Measurements from ENCODE around the gene MACROD2.
"Not testable (repeated sequence)": the region's sequence is repeated elsewhere in the genome, so short reads cannot be mapped to it uniquely, and the experiment has no call there.

MACROD2 gene

DNA sequence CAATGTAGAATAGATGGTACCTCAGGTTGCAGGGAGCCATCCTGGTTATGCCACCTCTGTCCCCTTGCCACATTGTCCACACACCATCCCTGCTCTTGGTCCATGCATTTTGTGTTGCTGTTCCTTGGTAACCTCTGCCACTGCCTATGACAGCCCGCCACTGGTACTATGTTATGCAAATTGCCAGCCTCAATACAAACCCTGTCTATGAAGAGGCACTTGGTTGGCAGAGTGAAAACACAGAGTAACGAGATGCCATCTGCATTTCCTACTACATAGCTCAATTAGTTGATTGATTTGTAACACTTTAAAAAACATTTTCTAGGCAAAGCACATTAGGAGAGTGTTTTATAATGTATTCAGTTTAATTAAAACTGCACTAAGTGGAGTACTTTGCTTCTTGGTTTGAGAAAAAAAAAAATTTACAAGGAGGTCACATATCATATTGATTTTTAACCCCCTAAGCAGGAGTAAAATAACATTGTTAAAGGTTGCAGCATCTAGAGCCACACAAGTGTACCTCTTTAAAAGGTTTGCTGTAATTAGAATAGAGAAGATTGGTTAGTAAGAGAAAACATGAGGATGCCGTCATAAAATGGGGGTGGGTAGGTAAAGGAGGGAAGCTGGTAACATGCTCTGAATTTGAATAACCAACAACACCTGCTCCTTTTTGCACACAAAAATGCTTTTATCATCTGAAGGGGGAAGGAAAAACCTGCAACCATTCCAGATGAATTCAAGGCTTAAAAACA, 1760.9 kb downstream of the MACROD2 start:
- peak; percentile 33 for DNase-seq

DNA sequence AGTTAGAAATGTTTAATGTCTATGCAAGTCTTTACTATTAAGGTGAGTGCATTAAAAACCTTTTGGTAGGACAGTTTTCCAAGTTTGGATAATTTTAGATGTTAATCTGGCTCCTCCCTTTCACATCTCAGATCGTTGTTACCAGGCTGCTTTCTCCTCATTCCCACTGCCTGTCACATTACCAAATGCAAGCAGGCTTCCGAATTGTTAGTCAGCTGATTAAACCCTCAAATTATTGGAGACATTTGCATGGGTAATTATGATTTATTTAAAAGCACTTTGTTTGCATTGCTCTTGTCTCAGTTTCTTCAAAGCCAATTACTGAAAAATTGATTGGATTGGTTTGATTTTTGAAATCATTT, 1761.4 kb downstream of the MACROD2 start:
- no peak for DNase-seq

DNA sequence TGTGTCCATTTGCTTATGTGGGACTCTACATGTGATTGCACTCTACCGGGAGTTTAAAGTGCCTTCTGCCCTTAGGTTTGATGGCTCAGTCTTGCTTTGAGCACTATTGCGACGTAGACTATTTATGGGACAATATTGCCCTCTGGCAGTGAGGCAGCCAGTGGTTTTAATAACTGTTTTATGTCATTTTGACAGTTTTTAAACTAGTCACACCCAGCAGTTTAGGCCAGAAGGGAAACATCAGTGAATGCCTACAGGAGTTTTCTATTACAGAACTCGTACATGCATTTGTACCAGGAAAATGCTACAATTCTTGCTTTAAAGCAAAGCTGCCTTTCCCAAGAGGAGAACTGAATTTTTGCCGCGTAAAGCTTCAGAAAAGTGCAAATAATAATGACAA, 1764.3 kb downstream of the MACROD2 start:
- no peak for DNase-seq

DNA sequence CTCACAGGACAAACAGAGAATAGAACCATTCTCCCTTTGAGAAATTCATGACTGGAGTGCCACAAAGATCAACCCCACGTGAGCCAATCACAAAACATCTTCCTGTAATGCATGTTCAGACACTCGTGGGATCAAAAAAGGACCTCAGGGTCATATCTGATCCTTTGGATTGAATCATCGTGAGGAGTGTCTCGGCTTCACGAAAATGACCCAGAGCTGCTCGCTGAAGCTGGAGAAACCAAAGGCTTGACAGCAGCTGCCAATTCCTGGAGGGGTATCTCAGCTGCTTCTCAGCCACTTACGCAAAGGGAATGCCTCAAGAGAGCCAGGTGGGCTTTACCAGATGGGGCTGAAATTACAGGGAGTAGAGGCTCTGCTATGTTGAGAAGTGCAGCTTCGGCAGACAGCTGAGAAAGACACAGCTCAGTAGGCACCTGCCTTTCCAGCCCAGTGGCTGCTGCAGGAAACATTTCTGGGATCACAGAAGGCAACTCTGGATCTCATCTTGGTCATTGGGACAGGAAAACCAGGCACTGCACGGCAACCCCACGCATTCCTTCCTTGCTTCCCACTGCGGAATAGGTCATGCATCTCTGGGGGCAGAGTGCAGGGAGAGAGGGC, 1764.8 kb downstream of the MACROD2 start:
- no peak for DNase-seq

DNA sequence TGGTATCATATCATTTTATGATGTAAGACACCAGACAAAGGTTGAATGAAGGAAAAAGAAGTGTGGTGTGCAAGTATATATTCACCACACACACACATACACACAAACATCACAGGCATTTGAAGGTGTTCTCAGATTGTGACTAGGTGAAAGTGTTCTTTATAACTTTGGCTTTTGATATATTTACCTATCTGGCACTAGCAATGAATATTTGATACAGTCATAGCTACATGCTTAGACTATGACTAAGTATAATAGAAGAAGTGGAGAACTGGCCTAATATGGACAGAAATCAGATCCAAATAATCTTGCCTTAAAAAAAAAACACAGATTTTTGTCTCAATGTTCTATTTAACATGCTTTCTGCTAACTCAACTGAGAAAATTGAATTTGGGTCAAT, 1768.0 kb downstream of the MACROD2 start:
- DNase-seq = no peak

DNA sequence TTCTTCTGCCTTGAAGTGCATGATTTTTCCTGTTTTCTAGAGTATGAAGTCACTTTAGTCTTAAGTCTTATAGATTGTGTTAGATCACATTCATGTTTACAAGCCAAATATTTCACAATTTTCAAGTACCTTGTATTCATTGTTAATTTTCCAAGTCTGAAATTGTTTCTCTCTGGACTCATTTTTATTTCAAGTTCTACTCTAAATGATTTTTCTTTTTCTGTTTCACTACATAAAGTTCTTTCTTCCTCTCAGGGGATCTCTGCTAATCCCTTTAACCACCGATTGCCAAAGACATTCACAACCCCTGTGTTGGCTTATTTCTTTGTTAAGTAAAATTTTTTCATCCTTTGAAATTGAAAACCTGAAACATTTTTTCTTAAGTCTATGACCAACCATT, 1772.3 kb downstream of the MACROD2 start:
- no peak for DNase-seq

DNA sequence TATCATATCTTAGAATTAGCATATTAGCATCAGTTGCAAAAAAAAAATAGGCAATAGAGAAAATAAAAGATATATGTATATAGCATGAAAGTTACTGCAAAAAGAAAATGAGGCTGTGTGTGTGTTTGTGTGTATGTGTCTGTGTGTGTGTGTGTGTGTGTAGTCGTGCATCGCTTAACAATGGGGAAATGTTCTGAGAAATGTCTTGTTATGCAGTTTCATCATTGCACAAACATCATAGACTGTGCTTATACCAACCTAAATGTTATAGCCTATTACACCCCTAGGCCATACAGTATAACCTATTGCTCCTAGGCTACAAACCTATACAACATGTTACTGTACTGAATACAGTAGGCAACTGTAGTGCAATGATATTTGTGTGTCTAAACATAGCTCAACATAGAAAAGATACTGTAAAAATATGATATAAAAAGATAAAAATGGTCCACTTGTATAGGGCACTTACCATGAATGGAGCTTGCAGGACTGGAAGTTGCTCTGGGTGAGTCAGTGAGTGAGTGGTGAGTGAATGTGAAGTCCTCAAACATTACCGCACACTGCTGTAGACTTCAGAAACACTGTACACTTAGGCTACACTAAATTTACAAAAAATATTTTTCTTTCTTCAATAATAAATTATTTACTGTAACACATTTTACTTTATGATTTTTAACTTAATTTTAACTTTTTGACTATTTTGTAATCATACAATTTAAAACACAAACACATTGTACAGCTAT, 1772.9 kb downstream of the MACROD2 start:
- no peak for DNase-seq

DNA sequence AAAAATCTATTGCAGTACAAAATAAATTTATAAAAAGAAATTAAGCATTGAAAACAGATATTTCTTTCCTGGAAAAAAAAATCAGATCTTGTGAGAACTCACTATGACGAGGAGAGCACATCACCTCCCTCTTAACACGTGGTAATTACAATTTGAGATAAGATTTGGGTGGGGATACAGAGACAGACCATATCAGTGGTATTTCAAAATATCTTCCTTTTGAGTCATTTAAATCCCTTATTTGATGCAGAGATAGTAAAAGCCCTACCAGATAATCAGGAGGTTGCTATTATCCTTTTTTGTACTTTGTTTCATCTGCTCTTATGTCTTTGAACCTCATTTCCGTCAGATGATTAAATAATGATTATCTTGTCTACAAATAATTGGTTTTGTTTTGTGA, 1777.5 kb downstream of the MACROD2 start:
- DNase-seq = no peak

DNA sequence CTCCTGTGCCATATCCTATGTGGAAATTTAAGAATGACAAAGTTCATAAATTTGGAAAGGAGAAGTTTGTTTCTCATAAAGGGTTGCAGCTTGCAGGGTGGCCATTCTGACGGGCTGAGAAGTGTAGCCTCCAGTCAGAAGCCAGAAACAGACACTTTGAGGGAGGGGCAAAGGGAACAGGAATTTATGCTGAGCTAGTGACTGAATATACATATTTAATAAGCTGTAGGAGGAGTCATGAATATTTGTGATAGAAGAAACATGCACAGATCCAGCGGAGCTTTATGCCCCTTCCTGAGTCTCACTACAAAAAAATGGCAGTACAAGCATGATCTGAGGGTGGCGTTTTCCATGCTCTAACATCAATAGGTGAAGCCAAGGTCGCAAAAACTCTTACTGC, 1779.6 kb downstream of the MACROD2 start:
- no peak for DNase-seq

DNA sequence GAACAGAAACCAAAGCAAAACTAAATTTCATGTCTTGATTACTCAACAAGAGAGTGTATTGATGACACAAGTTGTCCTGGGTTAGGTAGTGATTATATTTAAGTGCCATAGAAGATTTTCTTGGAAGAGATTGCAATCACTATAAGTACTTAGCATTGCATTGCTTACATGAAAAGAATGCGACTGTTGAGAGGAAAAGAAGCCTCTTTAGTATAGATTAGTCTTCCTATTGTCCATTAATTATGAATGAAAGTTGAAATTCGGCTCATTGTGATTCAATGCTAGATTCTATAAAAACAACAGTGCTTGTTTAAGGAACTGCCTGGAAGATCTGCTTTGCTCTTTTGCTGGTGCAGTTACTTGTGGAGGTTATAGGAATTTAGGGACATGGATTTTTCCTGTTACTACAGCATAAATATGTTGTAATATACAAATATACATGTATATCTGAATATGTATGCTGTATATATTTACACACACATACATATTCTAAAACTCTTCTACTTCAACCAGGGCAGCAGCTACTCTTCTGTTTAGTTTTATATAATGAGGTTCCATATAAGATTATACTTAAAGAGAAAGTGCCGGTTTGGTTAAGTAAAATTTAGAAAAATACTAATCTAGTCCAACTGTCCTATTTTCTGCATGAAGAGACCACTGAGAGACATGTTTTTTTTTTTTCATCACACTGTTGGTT, 1781.6 kb downstream of the MACROD2 start:
- DNase-seq = no peak

DNA sequence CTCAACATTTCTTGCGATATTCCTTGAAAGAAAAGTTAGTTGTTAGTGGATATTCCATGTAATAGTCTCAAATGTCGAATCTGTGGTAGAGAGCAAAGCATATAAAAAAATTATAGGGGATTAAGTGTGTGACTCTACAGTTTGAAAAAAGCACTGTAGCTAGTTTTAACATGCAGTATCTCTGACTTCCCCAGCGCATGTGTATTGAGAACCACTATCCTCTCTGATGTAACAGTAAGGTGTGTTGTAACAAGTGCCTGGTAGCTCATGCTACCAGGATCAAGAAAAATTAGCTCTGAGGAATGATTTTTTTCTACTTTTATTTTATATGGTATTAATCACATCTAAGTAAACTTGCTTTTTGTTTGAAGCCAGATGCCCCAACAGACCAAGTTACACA, 1788.7 kb downstream of the MACROD2 start:
- no peak for DNase-seq

DNA sequence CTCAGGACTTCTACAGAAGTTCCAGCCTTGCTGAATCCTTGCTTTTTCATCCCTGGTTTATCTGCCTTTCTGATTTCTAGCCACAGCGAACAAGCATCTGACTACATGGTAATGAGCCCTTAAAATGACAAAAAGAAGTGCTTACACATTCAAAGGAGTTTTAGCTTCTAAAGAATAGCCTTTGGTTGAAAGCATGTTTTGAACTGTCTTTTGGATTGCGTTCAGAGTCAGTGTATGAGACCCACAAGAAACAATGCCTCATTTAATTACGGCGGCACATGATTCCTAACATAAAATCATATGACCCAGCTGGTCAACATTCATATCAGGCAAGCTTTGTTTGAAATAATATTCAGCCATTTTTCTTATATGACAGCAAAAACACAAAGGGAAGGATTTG, 1793.8 kb downstream of the MACROD2 start:
- no peak for DNase-seq

DNA sequence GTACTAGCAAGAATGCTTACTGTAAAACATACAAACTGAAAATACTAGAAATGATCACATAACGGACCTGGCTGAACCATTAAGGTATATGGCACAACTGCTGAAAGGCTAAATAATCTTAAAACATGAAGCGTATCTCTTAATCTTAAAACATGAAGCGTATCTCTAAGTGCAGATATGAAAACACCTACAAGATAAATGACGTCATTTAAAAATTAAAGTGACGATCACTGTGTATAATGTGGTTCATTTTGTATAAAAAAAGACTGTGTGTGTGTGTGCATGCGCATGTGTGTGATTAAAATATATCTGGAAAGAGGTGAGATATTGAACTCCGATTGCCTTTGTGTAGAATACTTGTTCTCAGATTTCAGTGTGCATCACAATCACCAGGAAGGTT, 1797.5 kb downstream of the MACROD2 start:
- DNase-seq = no peak

DNA sequence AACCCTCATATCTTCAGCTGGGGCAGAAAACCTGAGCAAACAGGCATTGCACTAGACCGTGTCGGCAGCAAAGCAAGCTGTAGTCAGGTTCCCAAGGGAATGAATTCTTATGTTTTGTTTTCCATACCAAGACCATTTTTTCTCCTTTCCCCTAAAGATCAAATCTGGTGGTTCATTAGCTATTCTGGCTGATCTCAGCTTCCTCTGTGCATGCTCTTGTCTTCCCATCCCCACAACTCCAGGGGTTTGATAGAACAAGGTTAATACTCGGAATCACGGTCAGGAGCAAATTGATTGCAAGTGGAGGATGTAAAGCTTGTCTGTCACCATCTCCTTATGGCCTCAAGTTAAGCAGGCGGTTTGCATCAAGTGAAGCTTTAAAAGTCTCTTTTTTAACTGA, 1799.1 kb downstream of the MACROD2 start:
- no peak for DNase-seq

DNA sequence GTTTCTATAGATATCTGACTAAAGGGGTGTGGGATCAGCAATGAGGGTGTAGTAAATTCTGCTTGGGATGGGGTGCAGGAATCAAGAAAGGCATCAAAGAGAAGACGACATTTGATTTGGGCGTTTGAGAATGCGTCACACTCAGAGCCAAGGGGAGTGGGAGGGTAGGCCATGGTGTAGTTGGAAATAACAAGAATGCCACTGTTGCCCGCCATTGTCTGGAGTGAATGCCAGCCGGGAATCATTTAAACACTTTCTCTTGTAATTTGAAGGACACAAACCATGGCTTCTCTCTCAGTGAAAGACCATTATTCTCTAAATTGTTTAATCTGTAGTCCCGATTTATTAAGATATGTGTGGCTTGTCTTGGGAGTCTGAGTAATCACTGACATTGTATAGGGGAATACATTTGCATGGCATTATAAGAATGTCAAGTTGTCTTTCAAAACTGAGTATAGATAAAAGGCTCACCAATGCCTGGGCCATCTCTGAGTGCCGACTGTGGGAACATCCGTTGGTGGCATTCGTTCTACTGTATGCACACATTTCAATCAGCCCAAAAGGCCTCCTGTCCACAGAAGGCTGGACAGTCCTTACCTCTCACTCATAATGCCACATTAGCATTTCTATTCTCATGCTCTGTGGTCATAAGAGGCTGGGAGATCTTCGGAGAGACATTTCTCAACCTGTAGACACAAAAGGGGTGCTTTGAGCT, 1800.1 kb downstream of the MACROD2 start:
- no peak for DNase-seq

DNA sequence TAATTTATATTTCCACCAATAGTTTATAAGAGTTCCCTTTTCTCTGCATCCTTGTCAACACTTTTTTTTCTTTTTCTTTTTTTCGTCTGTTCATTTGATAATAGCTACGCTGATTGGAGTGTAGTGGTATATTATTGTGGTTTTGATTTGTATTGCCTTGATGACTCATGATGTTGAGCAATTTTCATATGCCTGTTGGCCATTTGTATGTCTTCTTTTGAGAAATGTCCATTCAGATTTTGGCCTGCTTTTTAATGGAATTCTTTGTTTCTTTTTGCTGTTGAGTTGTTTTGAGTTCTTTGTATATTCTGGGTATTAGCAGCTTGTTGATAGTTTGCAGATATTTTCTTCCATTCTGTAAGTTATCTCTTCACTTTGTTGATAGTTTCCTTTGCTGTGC, 1804.6 kb downstream of the MACROD2 start:
- DNase-seq = no peak

DNA sequence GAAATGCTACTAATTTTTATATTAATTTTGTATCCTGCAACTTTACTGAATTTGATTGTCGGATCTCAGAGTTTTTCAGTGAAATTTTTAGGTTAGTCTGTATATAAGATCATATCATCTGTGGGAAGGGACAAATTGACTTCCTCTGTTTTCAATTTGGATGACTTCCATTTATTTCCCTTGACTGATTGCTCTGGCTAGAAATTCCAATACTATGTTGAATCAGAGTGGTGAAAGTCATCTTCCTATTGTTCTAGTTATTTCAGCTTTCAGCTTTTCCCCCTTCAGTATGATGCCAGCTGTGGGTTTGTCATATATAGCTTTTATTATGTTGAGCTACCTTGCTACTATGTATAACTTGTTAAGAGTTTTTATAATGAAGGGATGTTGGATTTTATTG, 1806.7 kb downstream of the MACROD2 start:
- DNase-seq = no peak

DNA sequence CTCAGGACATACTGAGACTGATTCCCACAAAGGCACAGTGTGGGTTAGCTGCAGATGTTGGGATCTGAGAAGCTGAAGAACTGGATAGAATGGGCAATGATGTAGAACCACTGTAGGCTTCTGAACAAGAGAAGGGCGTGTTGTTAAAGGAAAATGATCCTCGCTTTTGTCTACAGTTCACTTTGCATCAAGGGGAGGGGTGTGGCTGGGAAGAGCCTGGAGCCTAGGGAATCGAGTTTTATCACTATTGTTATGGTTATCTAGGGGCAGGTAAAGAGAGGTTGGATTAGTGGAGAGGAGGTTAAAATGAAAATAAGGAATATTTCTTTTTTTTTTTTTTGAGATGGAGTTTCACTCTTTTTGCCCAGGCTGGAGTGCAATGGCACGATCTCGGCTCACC, 1809.8 kb downstream of the MACROD2 start:
- DNase-seq = no peak

DNA sequence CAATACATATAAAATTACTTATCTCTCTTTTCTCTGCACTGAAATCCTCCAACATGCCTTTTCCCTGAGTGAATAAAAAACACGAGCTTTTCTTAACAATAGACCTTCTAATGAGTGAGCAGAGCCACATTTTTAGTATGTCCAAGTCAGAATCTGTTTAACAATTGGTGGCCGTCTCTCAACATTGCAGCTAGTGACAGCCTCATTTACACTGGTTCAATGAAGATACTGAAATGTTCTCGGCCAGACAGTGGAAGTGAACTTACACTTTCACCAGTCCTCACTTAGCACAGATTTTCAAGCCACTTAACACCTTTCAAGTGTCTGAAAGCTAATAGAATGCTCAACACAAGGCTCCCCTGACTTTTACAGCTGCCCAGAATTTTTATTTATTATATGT, 1810.8 kb downstream of the MACROD2 start:
- DNase-seq = no peak

DNA sequence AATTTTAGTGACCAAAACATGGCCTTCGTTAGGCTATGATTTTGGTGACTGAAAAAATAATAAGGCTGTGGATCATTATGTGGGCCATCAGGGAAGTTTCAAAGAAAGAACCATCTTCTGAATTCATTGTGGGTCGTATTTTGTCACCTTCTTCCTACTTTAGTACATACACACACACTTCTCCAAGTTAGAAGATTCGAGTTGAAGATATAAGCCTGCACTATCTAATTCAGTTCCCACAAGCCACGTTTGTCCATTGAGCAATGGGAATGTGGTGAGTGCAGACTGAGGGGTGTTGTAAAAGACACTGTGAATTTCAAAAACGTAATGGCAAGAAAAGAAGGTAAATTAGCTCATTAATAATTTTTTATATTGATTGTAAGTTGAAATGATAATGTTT, 1812.0 kb downstream of the MACROD2 start:
- no peak for DNase-seq

DNA sequence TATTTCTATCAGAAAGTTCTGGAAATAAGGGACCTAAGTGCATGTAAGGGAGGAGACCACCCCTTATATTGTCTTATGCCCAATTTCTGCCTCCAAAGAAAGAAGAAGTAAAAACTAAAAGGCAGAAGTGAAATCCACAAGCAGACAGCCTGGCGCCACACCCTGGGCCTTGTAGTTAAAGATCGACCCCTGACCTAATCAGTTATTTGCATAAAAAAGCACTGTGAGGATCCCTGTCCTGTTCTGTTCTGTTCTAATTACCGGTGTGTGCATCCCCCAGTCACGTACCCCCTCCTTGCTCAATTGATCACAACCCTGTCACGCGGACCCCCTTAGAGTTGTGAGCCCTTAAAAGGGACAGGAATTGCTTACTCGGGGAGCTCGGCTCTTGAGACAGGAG, 1812.5 kb downstream of the MACROD2 start:
- DNase-seq = not testable (repeated sequence)

DNA sequence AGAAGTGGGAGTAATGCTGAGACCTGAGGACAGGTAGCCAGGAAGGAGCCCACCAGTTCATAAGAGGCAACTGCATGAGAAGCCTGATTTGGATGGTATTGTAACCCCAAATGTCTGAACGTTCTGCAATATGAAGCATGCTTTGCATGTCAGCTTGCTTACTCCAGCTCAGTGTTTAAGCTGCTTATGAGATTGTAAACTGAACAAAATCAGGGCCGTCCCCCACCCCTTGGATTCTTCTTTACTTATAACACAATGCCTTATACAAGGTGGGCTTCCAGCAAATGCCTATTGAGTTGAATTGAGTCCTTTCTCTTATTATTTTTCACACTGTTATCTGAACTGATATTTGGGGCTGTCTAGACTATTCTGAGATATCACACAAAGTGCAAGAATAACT, 1816.6 kb downstream of the MACROD2 start:
- no peak for DNase-seq

DNA sequence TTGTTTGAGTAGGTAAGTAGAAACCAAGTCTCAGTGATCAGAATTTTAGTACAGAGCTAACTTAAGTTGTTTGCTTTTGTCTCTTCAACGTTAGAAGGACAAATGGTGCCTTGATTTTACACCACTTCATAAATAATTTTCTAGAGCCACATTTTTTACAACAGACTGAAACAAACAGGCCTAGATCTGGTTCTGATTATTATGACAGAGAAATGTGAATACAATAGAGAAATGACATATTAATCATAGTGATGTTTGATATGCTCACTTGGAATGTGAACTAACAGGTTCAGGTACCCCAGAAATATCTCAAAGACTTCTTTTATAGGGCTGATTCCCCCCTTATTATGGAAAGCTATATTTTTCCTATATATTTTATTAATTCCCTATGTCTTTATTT, 1817.4 kb downstream of the MACROD2 start:
- DNase-seq = no peak

Measured in NCI-H1436 treated with DMSO at 0.1 percent for 48 hours (cell line).